WTC11 (cell line): ENCODE results near the gene WDR91. TPM values are rescaled to one million over a fixed set of nuclear protein-coding genes. Genes with fewer than 3 reads are reported as not detected.
A peak's percentile ranks its signal among the peaks of the same experiment; 100 is the strongest.

Source experiments
- ATAC-seq: fragments of 200-7000 bp; cut with Tn5 transposase; 2 replicates; pipeline ENCODE4 v1.10.0; 2021; ENCODE audit warnings: mild to moderate bottlenecking, moderate library complexity
- CTCF ChIA-PET: fragments of 300-600 bp; sonication (Branson Sonifier 250); formaldehyde crosslinking; loops from one replicate; lab custom pipeline; 2021; ENCODE audit warnings: antibody characterized with exemption; lab: Charles Lee
- POLR2A ChIA-PET: fragments of 350-600 bp; sonication (Branson Sonifier 250); formaldehyde crosslinking; loops from one replicate; lab custom pipeline; 2021; ENCODE audit warnings: antibody characterized with exemption; lab: Charles Lee
- DNase-seq: peaks from one replicate; pipeline ENCODE4 v3.0.0; 2021; ENCODE audit warnings: low spot score
- H3K27ac Mint-ChIP-seq: 2 replicates; pipeline ENCODE4 v1.8.0; 2021; ENCODE audit warnings: mixed read lengths
- H3K27me3 Mint-ChIP-seq: 2 replicates; pipeline ENCODE4 v1.8.0; 2021; ENCODE audit warnings: low read depth, mild to moderate bottlenecking, moderate library complexity, mixed read lengths
- H3K36me3 Mint-ChIP-seq: 2 replicates; pipeline ENCODE4 v1.8.0; 2021; ENCODE audit warnings: mixed read lengths
- H3K4me1 Mint-ChIP-seq: 2 replicates; pipeline ENCODE4 v1.8.0; 2022; ENCODE audit warnings: mixed read lengths
- H3K4me3 Mint-ChIP-seq: 2 replicates; pipeline ENCODE4 v1.8.0; 2021; ENCODE audit warnings: mild to moderate bottlenecking, moderate library complexity, mixed read lengths
- H3K9me3 Mint-ChIP-seq: 2 replicates; pipeline ENCODE4 v1.8.0; 2021; ENCODE audit warnings: mixed read lengths
- ATF6 ChIP-seq: sonication (generic); formaldehyde crosslinking; IDR thresholded peaks from 2 replicates; pipeline ENCODE4 v1.8.1; 2023; ENCODE audit warnings: mild to moderate bottlenecking, missing genetic modification reagents
- FOXJ3 ChIP-seq: sonication (generic); formaldehyde crosslinking; IDR thresholded peaks from 2 replicates; pipeline ENCODE4 v1.9.0; 2021; ENCODE audit warnings: missing genetic modification reagents, mild to moderate bottlenecking, borderline replicate concordance
- FOXP4 ChIP-seq: sonication (generic); formaldehyde crosslinking; IDR thresholded peaks from 2 replicates; pipeline ENCODE4 v1.8.0; 2022; ENCODE audit warnings: mild to moderate bottlenecking, missing genetic modification reagents
- GABPB1 ChIP-seq: sonication (generic); formaldehyde crosslinking; IDR thresholded peaks from 2 replicates; pipeline ENCODE4 v1.8.1; 2023; ENCODE audit warnings: mild to moderate bottlenecking, missing genetic modification reagents
- JAZF1 ChIP-seq: fragments of 250-450 bp; sonication (Bioruptor Pico); IDR thresholded peaks from 2 replicates; pipeline ENCODE4 v1.9.0; 2021; ENCODE audit warnings: moderate library complexity, mild to moderate bottlenecking, inconsistent platforms
- MAX ChIP-seq: sonication (generic); formaldehyde crosslinking; IDR thresholded peaks from 2 replicates; pipeline ENCODE4 v1.8.0; 2022; ENCODE audit warnings: mild to moderate bottlenecking, missing genetic modification reagents
- PRRX2 ChIP-seq: fragments of 250-450 bp; sonication (Bioruptor Pico); IDR thresholded peaks from 2 replicates; pipeline ENCODE4 v1.8.0; 2021; ENCODE audit warnings: mild to moderate bottlenecking
- RELA ChIP-seq: sonication (generic); formaldehyde crosslinking; IDR thresholded peaks from 2 replicates; pipeline ENCODE4 v1.8.1; 2022; ENCODE audit warnings: missing genetic modification reagents, mild to moderate bottlenecking, borderline replicate concordance
- ZNF396 ChIP-seq: fragments of 250-450 bp; sonication (Bioruptor Pico); IDR thresholded peaks from 2 replicates; pipeline ENCODE4 v1.8.0; 2021; ENCODE audit warnings: mild to moderate bottlenecking, moderate library complexity, borderline replicate concordance
- ZNF532 ChIP-seq: fragments of 250-450 bp; sonication (Bioruptor Pico); IDR thresholded peaks from 2 replicates; pipeline ENCODE4 v1.9.0; 2021; ENCODE audit warnings: mild to moderate bottlenecking, borderline replicate concordance
- ZSCAN18 ChIP-seq: fragments of 250-450 bp; sonication (Bioruptor Pico); IDR thresholded peaks from 2 replicates; pipeline ENCODE4 v2.1.2; 2022; ENCODE audit warnings: mild to moderate bottlenecking, moderate library complexity
- total RNA-seq: library from RNA; stranded (reverse); gene quantifications from 3 replicates; pipeline ENCODE4 v1.2.3, GENCODE V29; 2021
- TF ChIP-seq, protein P1 (sequence below): sonication (generic); formaldehyde crosslinking; IDR thresholded peaks from 2 replicates; pipeline ENCODE4 v1.8.1; 2023; ENCODE audit warnings: mild to moderate bottlenecking, moderate library complexity, missing genetic modification reagents
- TF ChIP-seq, protein P2 (sequence below): sonication (generic); formaldehyde crosslinking; IDR thresholded peaks from 2 replicates; pipeline ENCODE4 v1.8.1; 2022; ENCODE audit warnings: low read depth, missing genetic modification reagents, borderline replicate concordance
- TF ChIP-seq, protein P3 (sequence below): sonication (generic); formaldehyde crosslinking; IDR thresholded peaks from 2 replicates; pipeline ENCODE4 v1.8.1; 2023; ENCODE audit warnings: mild to moderate bottlenecking, missing genetic modification reagents

WDR91 gene
- total RNA-seq, 1 experiment from 2014 or later: 12.0 TPM

GRCh38 chr7:135169141-135169963 is 42.0 kb downstream of the WDR91 start (continued):
- TF ChIP-seq ZNF532 (CRISPR knock-in tag) (0 out of 2 replicates have a peak, but pooled peaks have one; percentile 18), MAX (CRISPR knock-in tag) (0 out of 2 replicates have a peak, but pooled peaks have one; percentile 15)

GRCh38 chr7:135168489-135169140 is 42.7 kb downstream of the WDR91 start:
- Mint-ChIP-seq H3K4me3 (peak overlapping the region; percentile 90), H3K27me3 (no peaks in the 10 kb centered on the region), H3K27ac (peak overlapping the region; percentile 83), H3K4me1 (peaks cover 31% of the 10 kb centered on the region), H3K36me3 (peaks cover 52% of the 10 kb centered on the region), H3K9me3 (peaks cover 4% of the 10 kb centered on the region; the same call in 1 of the 2 replicates)
- DNase-seq (no peak), ATAC-seq (no peak)
- TF ChIP-seq JAZF1 (CRISPR knock-in tag) (no peak), ZSCAN18 (CRISPR knock-in tag) (no peak), ZNF396 (CRISPR knock-in tag) (no peak), PRRX2 (CRISPR knock-in tag) (no peak), FOXP4 (CRISPR knock-in tag) (no peak), FOXJ3 (CRISPR knock-in tag) (no peak), RELA (CRISPR knock-in tag) (no peak), ATF6 (CRISPR knock-in tag) (no peak), GABPB1 (CRISPR knock-in tag) (no peak)
- TF ChIP-seq, protein P1, sequence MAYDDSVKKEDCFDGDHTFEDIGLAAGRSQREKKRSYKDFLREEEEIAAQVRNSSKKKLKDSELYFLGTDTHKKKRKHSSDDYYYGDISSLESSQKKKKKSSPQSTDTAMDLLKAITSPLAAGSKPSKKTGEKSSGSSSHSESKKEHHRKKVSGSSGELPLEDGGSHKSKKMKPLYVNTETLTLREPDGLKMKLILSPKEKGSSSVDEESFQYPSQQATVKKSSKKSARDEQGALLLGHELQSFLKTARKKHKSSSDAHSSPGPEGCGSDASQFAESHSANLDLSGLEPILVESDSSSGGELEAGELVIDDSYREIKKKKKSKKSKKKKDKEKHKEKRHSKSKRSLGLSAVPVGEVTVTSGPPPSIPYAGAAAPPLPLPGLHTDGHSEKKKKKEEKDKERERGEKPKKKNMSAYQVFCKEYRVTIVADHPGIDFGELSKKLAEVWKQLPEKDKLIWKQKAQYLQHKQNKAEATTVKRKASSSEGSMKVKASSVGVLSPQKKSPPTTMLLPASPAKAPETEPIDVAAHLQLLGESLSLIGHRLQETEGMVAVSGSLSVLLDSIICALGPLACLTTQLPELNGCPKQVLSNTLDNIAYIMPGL (CRISPR knock-in tag): no peak
- TF ChIP-seq, protein P2, sequence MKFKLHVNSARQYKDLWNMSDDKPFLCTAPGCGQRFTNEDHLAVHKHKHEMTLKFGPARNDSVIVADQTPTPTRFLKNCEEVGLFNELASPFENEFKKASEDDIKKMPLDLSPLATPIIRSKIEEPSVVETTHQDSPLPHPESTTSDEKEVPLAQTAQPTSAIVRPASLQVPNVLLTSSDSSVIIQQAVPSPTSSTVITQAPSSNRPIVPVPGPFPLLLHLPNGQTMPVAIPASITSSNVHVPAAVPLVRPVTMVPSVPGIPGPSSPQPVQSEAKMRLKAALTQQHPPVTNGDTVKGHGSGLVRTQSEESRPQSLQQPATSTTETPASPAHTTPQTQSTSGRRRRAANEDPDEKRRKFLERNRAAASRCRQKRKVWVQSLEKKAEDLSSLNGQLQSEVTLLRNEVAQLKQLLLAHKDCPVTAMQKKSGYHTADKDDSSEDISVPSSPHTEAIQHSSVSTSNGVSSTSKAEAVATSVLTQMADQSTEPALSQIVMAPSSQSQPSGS (CRISPR knock-in tag): no peak
- TF ChIP-seq, protein P3, sequence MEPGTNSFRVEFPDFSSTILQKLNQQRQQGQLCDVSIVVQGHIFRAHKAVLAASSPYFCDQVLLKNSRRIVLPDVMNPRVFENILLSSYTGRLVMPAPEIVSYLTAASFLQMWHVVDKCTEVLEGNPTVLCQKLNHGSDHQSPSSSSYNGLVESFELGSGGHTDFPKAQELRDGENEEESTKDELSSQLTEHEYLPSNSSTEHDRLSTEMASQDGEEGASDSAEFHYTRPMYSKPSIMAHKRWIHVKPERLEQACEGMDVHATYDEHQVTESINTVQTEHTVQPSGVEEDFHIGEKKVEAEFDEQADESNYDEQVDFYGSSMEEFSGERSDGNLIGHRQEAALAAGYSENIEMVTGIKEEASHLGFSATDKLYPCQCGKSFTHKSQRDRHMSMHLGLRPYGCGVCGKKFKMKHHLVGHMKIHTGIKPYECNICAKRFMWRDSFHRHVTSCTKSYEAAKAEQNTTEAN (CRISPR knock-in tag): no peak
- POLR2A ChIA-PET: no interaction called here
- CTCF ChIA-PET: interaction anchor here (0.9 to 1.9 kb wide), 12 partner anchors 8 to 201 kb away, joined by 3 to 8 read pairs (median 4); partner anchors contain the start of genes AGBL3 and WDR91
